ENCODE results near the gene LRMDA.

Gene LRMDA

GRCh38 chr10:75493464-75493863 lies 62.0 kb downstream of the LRMDA start:
- H3K79me2 ChIP-seq (ENCODE audit: low read length), result no peaks in the 10 kb centered on the region
- H3K9me3 ChIP-seq (ENCODE audit: insufficient read depth, low read length), result no peaks in the 10 kb centered on the region
- H3K27me3 ChIP-seq (ENCODE audit: low read depth, low read length), result no peaks in the 10 kb centered on the region
- no peaks in the 10 kb centered on the region for H3K36me3 ChIP-seq (replicated peaks; ENCODE audit: low read depth, low read length)
- no peak for TF ChIP-seq CTCF (IDR thresholded peaks at IDR 0.05; ENCODE audit: low read depth, low read length)
- no peak for TF ChIP-seq EZH2phosphoT487 (IDR thresholded peaks at IDR 0.05; ENCODE audit: low read depth)
- H2AFZ ChIP-seq (ENCODE audit: low read depth, low read length), result no peak overlapping the region
- H3K4me2 ChIP-seq (ENCODE audit: low read length), result no peak overlapping the region
- no peak overlapping the region for H3K9ac ChIP-seq (ENCODE audit: low read length)
- H3K4me3 ChIP-seq (ENCODE audit: low read length), result no peak overlapping the region
- H3K4me1 ChIP-seq (ENCODE audit: low read length), result no peaks in the 10 kb centered on the region
- no peak overlapping the region for H3K27ac ChIP-seq (ENCODE audit: low read length)
- H4K20me1 ChIP-seq (ENCODE audit: insufficient read depth, low read length), result no peaks in the 10 kb centered on the region

- no peaks in the 10 kb centered on the region for H3K27me3 ChIP-seq (ENCODE audit: low read depth, low read length)
- no peak overlapping the region for H3K4me3 ChIP-seq (ENCODE audit: low read length)
- H3K4me1 ChIP-seq (ENCODE audit: low read length), result no peaks in the 10 kb centered on the region
- H3K36me3 ChIP-seq (replicated peaks; ENCODE audit: low read depth, low read length), result no peaks in the 10 kb centered on the region
- H3K27ac ChIP-seq (ENCODE audit: low read length), result no peak overlapping the region
- no peaks in the 10 kb centered on the region for H3K79me2 ChIP-seq (ENCODE audit: low read length)
- H3K9me3 ChIP-seq (ENCODE audit: insufficient read depth, low read length), result no peaks in the 10 kb centered on the region
- H3K9ac ChIP-seq (ENCODE audit: low read length), result no peak overlapping the region
- TF ChIP-seq CTCF (IDR thresholded peaks at IDR 0.05; ENCODE audit: low read depth, low read length), result no peak
- TF ChIP-seq EZH2phosphoT487 (IDR thresholded peaks at IDR 0.05; ENCODE audit: low read depth), result no peak
- H3K4me2 ChIP-seq (ENCODE audit: low read length), result no peak overlapping the region
- H4K20me1 ChIP-seq (ENCODE audit: insufficient read depth, low read length), result no peaks in the 10 kb centered on the region
- no peak overlapping the region for H2AFZ ChIP-seq (ENCODE audit: low read depth, low read length)
These were observed 64.2 kb downstream of the LRMDA start for GRCh38 chr10:75495434-75496190.

GRCh38 chr10:75496191-75496567 lies 64.8 kb downstream of the LRMDA start:
- TF ChIP-seq EZH2phosphoT487 (IDR thresholded peaks at IDR 0.05; ENCODE audit: low read depth), result no peak
- TF ChIP-seq CTCF (IDR thresholded peaks at IDR 0.05; ENCODE audit: low read depth, low read length), result no peak
- H4K20me1 ChIP-seq (ENCODE audit: insufficient read depth, low read length), result no peaks in the 10 kb centered on the region
- H3K4me3 ChIP-seq (ENCODE audit: low read length), result no peak overlapping the region
- H3K27ac ChIP-seq (ENCODE audit: low read length), result no peak overlapping the region
- H3K9ac ChIP-seq (ENCODE audit: low read length), result no peak overlapping the region
- no peak overlapping the region for H2AFZ ChIP-seq (ENCODE audit: low read depth, low read length)
- H3K4me2 ChIP-seq (ENCODE audit: low read length), result no peak overlapping the region
- H3K4me1 ChIP-seq (ENCODE audit: low read length), result no peaks in the 10 kb centered on the region
- H3K36me3 ChIP-seq (replicated peaks; ENCODE audit: low read depth, low read length), result no peaks in the 10 kb centered on the region
- no peaks in the 10 kb centered on the region for H3K9me3 ChIP-seq (ENCODE audit: insufficient read depth, low read length)
- no peaks in the 10 kb centered on the region for H3K27me3 ChIP-seq (ENCODE audit: low read depth, low read length)
- no peaks in the 10 kb centered on the region for H3K79me2 ChIP-seq (ENCODE audit: low read length)

GRCh38 chr10:75497997-75498883 lies 66.8 kb downstream of the LRMDA start:
- Histone ChIP-seq H3K9ac (ENCODE audit: low read length) (no peak overlapping the region), H3K36me3 (replicated peaks; ENCODE audit: low read depth, low read length) (no peaks in the 10 kb centered on the region), H3K27me3 (ENCODE audit: low read depth, low read length) (no peaks in the 10 kb centered on the region), H3K79me2 (ENCODE audit: low read length) (no peaks in the 10 kb centered on the region), H4K20me1 (ENCODE audit: insufficient read depth, low read length) (no peaks in the 10 kb centered on the region), H3K9me3 (ENCODE audit: insufficient read depth, low read length) (no peaks in the 10 kb centered on the region), H3K4me3 (ENCODE audit: low read length) (no peak overlapping the region), H3K4me2 (ENCODE audit: low read length) (no peak overlapping the region), H2AFZ (ENCODE audit: low read depth, low read length) (no peak overlapping the region), H3K4me1 (ENCODE audit: low read length) (no peaks in the 10 kb centered on the region), H3K27ac (ENCODE audit: low read length) (no peak overlapping the region)
- no peak for TF ChIP-seq EZH2phosphoT487 (IDR thresholded peaks at IDR 0.05; ENCODE audit: low read depth)
- no peak for TF ChIP-seq CTCF (IDR thresholded peaks at IDR 0.05; ENCODE audit: low read depth, low read length)

All from OCI-LY3 (cell line).